HepG2 (cell line): ENCODE data around the gene HLCS.

Experiments used
- ZNF274 ChIP-seq: sonication (generic); formaldehyde crosslinking; IDR thresholded peaks from 2 replicates; pipeline ENCODE4 v1.5.1; 2020; ENCODE audit warnings: mild to moderate bottlenecking, missing genetic modification reagents
- TF ChIP-seq, protein P1 (sequence below): sonication (generic); formaldehyde crosslinking; IDR thresholded peaks from 2 replicates; pipeline ENCODE4 v1.5.0; 2020; ENCODE audit warnings: mild to moderate bottlenecking, missing genetic modification reagents, moderate library complexity

GRCh38 chr21:36873513-36873912 lies 93.0 kb downstream of the HLCS start:
- TF ChIP-seq, protein P1, sequence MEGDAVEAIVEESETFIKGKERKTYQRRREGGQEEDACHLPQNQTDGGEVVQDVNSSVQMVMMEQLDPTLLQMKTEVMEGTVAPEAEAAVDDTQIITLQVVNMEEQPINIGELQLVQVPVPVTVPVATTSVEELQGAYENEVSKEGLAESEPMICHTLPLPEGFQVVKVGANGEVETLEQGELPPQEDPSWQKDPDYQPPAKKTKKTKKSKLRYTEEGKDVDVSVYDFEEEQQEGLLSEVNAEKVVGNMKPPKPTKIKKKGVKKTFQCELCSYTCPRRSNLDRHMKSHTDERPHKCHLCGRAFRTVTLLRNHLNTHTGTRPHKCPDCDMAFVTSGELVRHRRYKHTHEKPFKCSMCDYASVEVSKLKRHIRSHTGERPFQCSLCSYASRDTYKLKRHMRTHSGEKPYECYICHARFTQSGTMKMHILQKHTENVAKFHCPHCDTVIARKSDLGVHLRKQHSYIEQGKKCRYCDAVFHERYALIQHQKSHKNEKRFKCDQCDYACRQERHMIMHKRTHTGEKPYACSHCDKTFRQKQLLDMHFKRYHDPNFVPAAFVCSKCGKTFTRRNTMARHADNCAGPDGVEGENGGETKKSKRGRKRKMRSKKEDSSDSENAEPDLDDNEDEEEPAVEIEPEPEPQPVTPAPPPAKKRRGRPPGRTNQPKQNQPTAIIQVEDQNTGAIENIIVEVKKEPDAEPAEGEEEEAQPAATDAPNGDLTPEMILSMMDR (CRISPR knock-in tag), result no peak
- TF ChIP-seq ZNF274, result no peak
